RWPE2 (cell line): ENCODE measurements around the gene HPF1.
A peak's percentile ranks its signal among the peaks of the same experiment; 100 is the strongest.
"Not testable (repeated sequence)": the region's sequence is repeated elsewhere in the genome, so short reads cannot be mapped to it uniquely, and the experiment has no call there.

Experiments
- ATAC-seq: fragments of 200-7000 bp; cut with Tn5 transposase; 3 replicates; pipeline ENCODE4 v1.9.1; 2021; ENCODE audit warnings: low read depth
- DNase-seq: peaks from one replicate; pipeline ENCODE4 v3.0.0-alpha.2; 2020; ENCODE audit warnings: low spot score
- H3K27ac ChIP-seq: fragments of 450-650 bp; 2 replicates; pipeline ENCODE4 v1.5.1; 2017; ENCODE audit warnings: mild to moderate bottlenecking; ENCODE audit not compliant: poor library complexity, severe bottlenecking
- H3K27me3 ChIP-seq: fragments of 250-450 bp; sonication (Bioruptor Pico); 2 replicates; pipeline ENCODE4 v1.5.1; 2021; ENCODE audit warnings: mild to moderate bottlenecking, moderate library complexity; ENCODE audit not compliant: insufficient read depth, poor library complexity, severe bottlenecking
- H3K36me3 ChIP-seq: fragments of 250-450 bp; sonication (Bioruptor Pico); 2 replicates; pipeline ENCODE4 v1.5.1; 2020; ENCODE audit warnings: low read depth, mild to moderate bottlenecking, moderate library complexity
- H3K4me1 ChIP-seq: fragments of 250-450 bp; sonication (Bioruptor Pico); 2 replicates; pipeline ENCODE4 v1.5.1; 2021; ENCODE audit warnings: mild to moderate bottlenecking, moderate library complexity; ENCODE audit not compliant: insufficient read depth, poor library complexity, severe bottlenecking
- H3K4me3 ChIP-seq: fragments of 250-450 bp; sonication (Bioruptor Pico); 2 replicates; pipeline ENCODE4 v1.5.1; 2021; ENCODE audit warnings: mild to moderate bottlenecking, moderate library complexity; ENCODE audit not compliant: severe bottlenecking
- H3K9me3 ChIP-seq: fragments of 250-450 bp; sonication (Bioruptor Pico); 2 replicates; pipeline ENCODE4 v1.5.1; 2021; ENCODE audit warnings: mild to moderate bottlenecking, moderate library complexity; ENCODE audit not compliant: severe bottlenecking
- CTCF ChIP-seq: fragments of 450-650 bp; IDR thresholded peaks from one replicate; pipeline ENCODE4 v1.5.1; 2017; ENCODE audit warnings: mild to moderate bottlenecking, moderate library complexity; ENCODE audit not compliant: poor library complexity, severe bottlenecking

HPF1 gene

GRCh38 chr4:169774466-169775445 lies 17.0 kb upstream of the HPF1 start:
- ATAC-seq, result peak; percentile 36
- no peaks in the 10 kb centered on the region for H3K36me3 ChIP-seq
- peak; percentile 34 for TF ChIP-seq CTCF
- no peaks in the 10 kb centered on the region for H3K27me3 ChIP-seq
- DNase-seq, result no peak
- H3K27ac ChIP-seq, result no peak overlapping the region
- H3K9me3 ChIP-seq, result no peaks in the 10 kb centered on the region
- H3K4me1 ChIP-seq, result no peaks in the 10 kb centered on the region
- H3K4me3 ChIP-seq, result no peak overlapping the region

- Histone ChIP-seq H3K4me3 (no peak overlapping the region), H3K36me3 (no peaks in the 10 kb centered on the region), H3K4me1 (no peaks in the 10 kb centered on the region), H3K27ac (no peak overlapping the region), H3K9me3 (no peaks in the 10 kb centered on the region), H3K27me3 (no peaks in the 10 kb centered on the region)
- no peak for TF ChIP-seq CTCF
- ATAC-seq, result no peak
- no peak for DNase-seq
These were observed 16.1 kb upstream of the HPF1 start for GRCh38 chr4:169773889-169774288.

GRCh38 chr4:169771556-169772080 lies 13.9 kb upstream of the HPF1 start:
- H3K36me3 ChIP-seq, H3K4me1 ChIP-seq, H3K4me3 ChIP-seq, ATAC-seq, H3K9me3 ChIP-seq, H3K27me3 ChIP-seq, DNase-seq, H3K27ac ChIP-seq: not testable (repeated sequence)

- TF ChIP-seq CTCF, result no peak
- no peaks in the 10 kb centered on the region for H3K36me3 ChIP-seq
- H3K4me3 ChIP-seq, result no peak overlapping the region
- ATAC-seq (no peak), DNase-seq (no peak)
- no peak overlapping the region for H3K27ac ChIP-seq
- H3K4me1 ChIP-seq, result no peaks in the 10 kb centered on the region
- H3K27me3 ChIP-seq, result no peaks in the 10 kb centered on the region
- no peaks in the 10 kb centered on the region for H3K9me3 ChIP-seq
These were observed 12.7 kb upstream of the HPF1 start for GRCh38 chr4:169770416-169770815.

- no peak for TF ChIP-seq CTCF
These were observed 10.6 kb upstream of the HPF1 start for GRCh38 chr4:169768385-169768784.

More at GRCh38 chr4:169768385-169768784, 10.6 kb upstream of the HPF1 start:
- Histone ChIP-seq H3K4me1 (no peaks in the 10 kb centered on the region), H3K9me3 (no peaks in the 10 kb centered on the region), H3K27ac (no peak overlapping the region), H3K36me3 (no peaks in the 10 kb centered on the region), H3K27me3 (no peaks in the 10 kb centered on the region), H3K4me3 (no peak overlapping the region)
- ATAC-seq (no peak), DNase-seq (no peak)
